Karpas-422 (cell line): Measurements from ENCODE around the gene NID2. TPM values are rescaled to one million over a fixed set of nuclear protein-coding genes. Genes with fewer than 3 reads are reported as not detected.

ENCODE experiments used
- DNase-seq: peaks from one replicate; pipeline ENCODE4 v3.0.0-alpha.2; 2015
- H2AFZ ChIP-seq: fragments of 200-600 bp; sonication (generic); 2 replicates; pipeline ENCODE4 v1.6.1; 2014; ENCODE audit warnings: antibody characterized with exemption, low read length, mixed read lengths
- H3K27ac ChIP-seq: fragments of 200-600 bp; sonication (generic); 2 replicates; pipeline ENCODE4 v1.5.1; 2014; ENCODE audit warnings: mild to moderate bottlenecking, low read length, moderate library complexity
- H3K27me3 ChIP-seq: fragments of 200-600 bp; sonication (generic); 2 replicates; pipeline ENCODE4 v1.6.1; 2014; ENCODE audit warnings: low read length, mixed read lengths
- H3K36me3 ChIP-seq: fragments of 200-600 bp; sonication (generic); 2 replicates; pipeline ENCODE4 v1.6.1; 2014; ENCODE audit warnings: low read length, mixed read lengths; ENCODE audit not compliant: insufficient read depth
- H3K4me1 ChIP-seq: fragments of 200-600 bp; sonication (generic); 2 replicates; pipeline ENCODE4 v1.6.1; 2014; ENCODE audit warnings: mild to moderate bottlenecking, low read length, mixed read lengths
- H3K4me2 ChIP-seq: fragments of 200-600 bp; sonication (generic); 2 replicates; pipeline ENCODE4 v1.6.1; 2014; ENCODE audit warnings: low read length, low read depth, mild to moderate bottlenecking; ENCODE audit not compliant: poor library complexity, severe bottlenecking
- H3K4me3 ChIP-seq: fragments of 200-600 bp; sonication (generic); 2 replicates; pipeline ENCODE4 v1.5.1; 2014; ENCODE audit warnings: mild to moderate bottlenecking, antibody characterized with exemption, low read length, mixed read lengths
- H3K79me2 ChIP-seq: fragments of 200-600 bp; sonication (generic); 2 replicates; pipeline ENCODE4 v1.6.1; 2014; ENCODE audit warnings: mild to moderate bottlenecking, low read length, mixed read lengths
- H3K9ac ChIP-seq: fragments of 200-600 bp; sonication (generic); 2 replicates; pipeline ENCODE4 v1.6.0; 2014; ENCODE audit warnings: low read length
- H3K9me2 ChIP-seq: fragments of 200-600 bp; sonication (generic), shearing (Covaris generic); replicated peaks from 2 replicates; pipeline ENCODE4 v1.6.0; 2014; ENCODE audit warnings: mild to moderate bottlenecking, low read length, moderate library complexity; ENCODE audit not compliant: insufficient read depth
- H3K9me3 ChIP-seq: fragments of 300-700, 200-600 bp; sonication (generic); 2 replicates; pipeline ENCODE4 v1.6.1; 2014; ENCODE audit warnings: low read length, mixed read lengths
- H4K20me1 ChIP-seq: fragments of 200-600 bp; sonication (generic); 2 replicates; pipeline ENCODE4 v1.6.1; 2014; ENCODE audit warnings: mild to moderate bottlenecking, antibody characterized with exemption, low read length, low read depth; ENCODE audit not compliant: insufficient read depth
- total RNA-seq: library from RNA; depleted of rRNA; stranded (reverse); fragments of >200 nt; shearing (Covaris generic); gene quantifications from 2 replicates; pipeline ENCODE4 v1.2.3, GENCODE V29; 2014; ENCODE audit warnings: low replicate concordance

The NID2 gene
- total RNA-seq, 1 experiment from 2014 or later, result not detected

GRCh38 chr14:52064174-52064573 lies 4.7 kb downstream of the NID2 start:
- H3K36me3 ChIP-seq, result no peaks in the 10 kb centered on the region
- no peaks in the 10 kb centered on the region for H3K9me2 ChIP-seq
- DNase-seq, result no peak
- H3K27me3 ChIP-seq, result no peaks in the 10 kb centered on the region
- H3K9ac ChIP-seq, result no peak overlapping the region
- H3K27ac ChIP-seq, result no peak overlapping the region
- no peaks in the 10 kb centered on the region for H3K4me1 ChIP-seq
- H3K4me3 ChIP-seq, result no peak overlapping the region
- H3K79me2 ChIP-seq, result no peaks in the 10 kb centered on the region
- no peak overlapping the region for H2AFZ ChIP-seq
- no peaks in the 10 kb centered on the region for H4K20me1 ChIP-seq
- H3K4me2 ChIP-seq, result no peak overlapping the region
- no peaks in the 10 kb centered on the region for H3K9me3 ChIP-seq

GRCh38 chr14:52063052-52063462 lies 5.8 kb downstream of the NID2 start:
- H3K27me3 ChIP-seq, result no peaks in the 10 kb centered on the region
- no peaks in the 10 kb centered on the region for H3K79me2 ChIP-seq
- no peaks in the 10 kb centered on the region for H4K20me1 ChIP-seq
- H3K27ac ChIP-seq, result no peak overlapping the region
- H3K9ac ChIP-seq, result no peak overlapping the region
- DNase-seq, result no peak
- H3K9me3 ChIP-seq, result no peaks in the 10 kb centered on the region
- H3K4me3 ChIP-seq, result no peak overlapping the region
- no peak overlapping the region for H2AFZ ChIP-seq
- H3K9me2 ChIP-seq, result no peaks in the 10 kb centered on the region
- H3K4me1 ChIP-seq, result no peaks in the 10 kb centered on the region
- no peaks in the 10 kb centered on the region for H3K36me3 ChIP-seq
- H3K4me2 ChIP-seq, result no peak overlapping the region

- no peaks in the 10 kb centered on the region for H3K36me3 ChIP-seq
- DNase-seq, result no peak
- H3K27ac ChIP-seq, result no peak overlapping the region
- H2AFZ ChIP-seq, result no peak overlapping the region
- H3K9me2 ChIP-seq, result no peaks in the 10 kb centered on the region
- H3K9me3 ChIP-seq, result no peaks in the 10 kb centered on the region
- no peak overlapping the region for H3K4me2 ChIP-seq
- H3K9ac ChIP-seq, result no peak overlapping the region
- no peaks in the 10 kb centered on the region for H3K4me1 ChIP-seq
- no peaks in the 10 kb centered on the region for H3K27me3 ChIP-seq
- no peaks in the 10 kb centered on the region for H3K79me2 ChIP-seq
- H4K20me1 ChIP-seq, result no peaks in the 10 kb centered on the region
- H3K4me3 ChIP-seq, result no peak overlapping the region
These were observed 7.0 kb downstream of the NID2 start for GRCh38 chr14:52061890-52062289.

GRCh38 chr14:52061390-52061789 lies 7.5 kb downstream of the NID2 start:
- H2AFZ ChIP-seq, result no peak overlapping the region
- no peaks in the 10 kb centered on the region for H3K9me2 ChIP-seq
- H3K27ac ChIP-seq, result no peak overlapping the region
- H3K4me1 ChIP-seq, result no peaks in the 10 kb centered on the region
- no peaks in the 10 kb centered on the region for H3K36me3 ChIP-seq
- H3K27me3 ChIP-seq, result no peaks in the 10 kb centered on the region
- H3K4me2 ChIP-seq, result no peak overlapping the region
- H4K20me1 ChIP-seq, result no peaks in the 10 kb centered on the region
- no peak overlapping the region for H3K4me3 ChIP-seq
- no peaks in the 10 kb centered on the region for H3K79me2 ChIP-seq
- no peak overlapping the region for H3K9ac ChIP-seq
- H3K9me3 ChIP-seq, result no peaks in the 10 kb centered on the region
- DNase-seq, result no peak

- Histone ChIP-seq H2AFZ (no peak overlapping the region), H3K9me3 (no peaks in the 10 kb centered on the region), H3K9ac (no peak overlapping the region), H3K27me3 (no peaks in the 10 kb centered on the region), H3K79me2 (no peaks in the 10 kb centered on the region), H3K4me1 (no peaks in the 10 kb centered on the region), H3K4me3 (no peak overlapping the region), H3K27ac (no peak overlapping the region), H3K9me2 (no peaks in the 10 kb centered on the region), H4K20me1 (no peaks in the 10 kb centered on the region), H3K4me2 (no peak overlapping the region), H3K36me3 (no peaks in the 10 kb centered on the region)
- DNase-seq, result no peak
These were observed 8.8 kb downstream of the NID2 start for GRCh38 chr14:52060080-52060479.

DNA sequence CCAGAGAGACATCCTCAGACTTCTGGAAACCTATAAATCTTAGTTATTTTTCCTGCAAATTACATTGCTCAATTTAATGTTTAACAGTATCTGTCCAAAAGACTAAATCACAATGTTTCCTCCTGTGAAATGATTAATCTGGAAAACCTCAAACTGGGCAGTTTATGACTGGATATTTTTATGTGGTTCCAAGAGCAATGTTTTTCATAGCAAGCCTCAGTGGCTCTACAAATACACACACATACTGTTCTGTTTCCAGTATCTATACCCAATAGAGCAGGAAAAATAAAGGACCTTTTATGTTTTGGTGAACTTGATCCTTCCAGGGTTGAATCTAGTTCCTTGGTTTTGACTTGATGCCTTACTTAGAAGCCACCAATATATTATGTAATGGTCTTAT lies 9.2 kb downstream of the NID2 start:
- no peak overlapping the region for H2AFZ ChIP-seq
- H3K9ac ChIP-seq, result no peak overlapping the region
- no peak overlapping the region for H3K27ac ChIP-seq
- H4K20me1 ChIP-seq, result no peaks in the 10 kb centered on the region
- H3K4me2 ChIP-seq, result no peak overlapping the region
- no peak for DNase-seq
- no peak overlapping the region for H3K4me3 ChIP-seq
- H3K27me3 ChIP-seq, result no peaks in the 10 kb centered on the region
- no peaks in the 10 kb centered on the region for H3K9me3 ChIP-seq
- no peaks in the 10 kb centered on the region for H3K9me2 ChIP-seq
- H3K4me1 ChIP-seq, result no peaks in the 10 kb centered on the region
- H3K36me3 ChIP-seq, result no peaks in the 10 kb centered on the region
- H3K79me2 ChIP-seq, result no peaks in the 10 kb centered on the region

- H3K4me1 ChIP-seq, result no peaks in the 10 kb centered on the region
- DNase-seq, result no peak
- H4K20me1 ChIP-seq, result no peaks in the 10 kb centered on the region
- H3K36me3 ChIP-seq, result no peaks in the 10 kb centered on the region
- no peak overlapping the region for H3K27ac ChIP-seq
- H2AFZ ChIP-seq, result no peak overlapping the region
- no peak overlapping the region for H3K4me3 ChIP-seq
- no peak overlapping the region for H3K9ac ChIP-seq
- H3K27me3 ChIP-seq, result no peaks in the 10 kb centered on the region
- no peaks in the 10 kb centered on the region for H3K79me2 ChIP-seq
- H3K4me2 ChIP-seq, result no peak overlapping the region
- H3K9me3 ChIP-seq, result no peaks in the 10 kb centered on the region
- H3K9me2 ChIP-seq, result no peaks in the 10 kb centered on the region
These were observed 10.5 kb downstream of the NID2 start for GRCh38 chr14:52058341-52058740.

DNA sequence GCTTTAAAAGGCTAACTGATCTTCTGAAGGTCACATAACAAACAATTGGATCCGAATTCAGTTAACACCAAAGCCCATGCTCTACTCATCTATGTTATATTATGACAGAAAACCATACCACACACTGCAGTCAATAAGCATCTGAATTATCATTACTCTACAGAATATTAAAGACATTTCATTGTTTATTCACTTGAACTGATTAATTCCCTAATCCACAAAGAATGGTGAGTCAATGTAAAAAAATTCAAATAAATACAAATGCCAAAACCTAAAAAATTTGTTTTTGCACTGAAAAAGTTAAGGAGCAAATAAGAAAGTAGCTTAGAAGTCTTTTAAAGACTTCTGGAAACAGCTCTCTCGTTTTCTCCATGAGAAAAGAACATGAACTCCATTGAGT lies 13.7 kb downstream of the NID2 start:
- Histone ChIP-seq H3K4me1 (no peaks in the 10 kb centered on the region), H3K9me2 (no peaks in the 10 kb centered on the region), H3K27ac (no peak overlapping the region), H3K9ac (no peak overlapping the region), H3K36me3 (no peaks in the 10 kb centered on the region), H3K27me3 (no peaks in the 10 kb centered on the region), H3K79me2 (no peaks in the 10 kb centered on the region), H3K9me3 (no peaks in the 10 kb centered on the region), H4K20me1 (no peaks in the 10 kb centered on the region), H3K4me3 (no peak overlapping the region), H2AFZ (no peak overlapping the region), H3K4me2 (no peak overlapping the region)
- no peak for DNase-seq

GRCh38 chr14:52054678-52055077 lies 14.2 kb downstream of the NID2 start:
- Histone ChIP-seq H3K4me2 (no peak overlapping the region), H3K79me2 (no peaks in the 10 kb centered on the region), H3K9me3 (no peaks in the 10 kb centered on the region), H3K4me1 (no peaks in the 10 kb centered on the region), H3K27ac (no peak overlapping the region), H3K36me3 (no peaks in the 10 kb centered on the region), H3K27me3 (no peaks in the 10 kb centered on the region), H4K20me1 (no peaks in the 10 kb centered on the region), H3K4me3 (no peak overlapping the region), H3K9ac (no peak overlapping the region), H2AFZ (no peak overlapping the region), H3K9me2 (no peaks in the 10 kb centered on the region)
- no peak for DNase-seq
